Limb (tissue), 2 donors: ENCODE data around the gene ZNF708.
A peak's percentile ranks its signal among the peaks of the same experiment; 100 is the strongest.
"Not testable (repeated sequence)": the region's sequence is repeated elsewhere in the genome, so short reads cannot be mapped to it uniquely, and the experiment has no call there.

Experiments used
- DNase-seq, 2 donors: peaks; one replicate each; pipeline ENCODE4 v3.0.0-alpha.2; 2016; ENCODE audit errors: extremely low spot score in 2 of 2

Gene ZNF708

DNA sequence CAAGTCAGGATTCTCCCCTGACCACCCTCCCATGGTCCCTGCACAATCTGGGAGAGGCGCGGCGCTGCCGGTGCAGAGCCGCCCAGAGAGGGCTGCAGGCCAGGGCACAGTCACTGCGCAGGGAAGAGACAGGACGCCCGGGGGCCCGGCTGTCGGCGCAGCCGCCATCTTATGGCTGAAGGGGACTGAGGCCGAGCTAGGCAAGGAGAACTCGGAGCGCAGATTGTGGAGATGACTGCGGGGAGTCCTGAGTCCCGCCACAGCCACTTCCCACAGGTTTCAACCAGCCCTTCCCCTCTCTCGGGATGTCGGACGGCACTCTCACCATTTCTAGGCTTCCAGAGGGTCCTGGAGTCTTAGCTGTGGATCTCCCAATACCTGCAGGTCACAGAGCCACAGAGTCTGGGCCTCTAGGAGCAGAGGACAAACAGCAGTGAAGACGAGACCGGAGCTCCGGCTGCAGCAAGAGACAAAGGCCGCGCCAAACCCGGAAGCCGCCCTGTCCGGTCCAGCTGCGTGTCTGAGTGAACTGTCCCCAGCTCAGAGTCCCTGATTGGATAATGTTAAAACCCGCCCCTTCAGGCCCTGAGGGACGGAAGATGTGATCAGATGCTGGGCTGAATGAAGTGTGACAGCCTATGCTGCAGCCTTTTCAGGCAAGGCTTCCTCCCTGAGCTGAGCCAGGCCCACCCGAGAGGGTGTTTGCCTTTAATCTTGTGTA lies at the start of gene ZNF708:
Gene ZNF708, minus strand, starts transcription at position 526 of the 721 bp plus-strand sequence. Its CDS starts 198 bp downstream, at position 328.
- peak; percentile 80 to 88 for DNase-seq

DNA sequence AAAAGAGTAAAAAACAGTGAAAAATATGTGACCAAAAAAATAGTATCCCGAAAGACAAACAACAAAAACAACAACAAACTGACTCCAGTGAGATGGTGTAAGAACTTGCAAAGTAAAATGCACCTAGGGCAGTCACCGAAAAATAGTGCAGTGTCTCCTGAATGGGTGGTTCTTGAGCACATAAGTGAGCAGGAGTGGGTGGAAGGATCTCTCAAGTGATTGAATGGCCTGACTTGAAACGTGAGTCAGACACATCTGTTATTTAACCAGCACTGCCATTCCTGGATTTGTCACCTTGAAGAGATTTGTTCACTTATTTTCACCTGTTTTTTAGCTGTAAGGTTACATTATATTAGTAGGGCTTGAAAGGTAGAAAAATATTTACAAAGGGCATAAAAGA lies 33.1 kb upstream of the ZNF708 start:
- no peak for DNase-seq

- DNase-seq, result peak; percentile 92 to 94
Observed at GRCh38 chr19:21358768-21359451, 29.7 kb upstream of the ZNF708 start, which contains the start of gene ZNF738. Gene ZNF738 (plus strand): TSS chr19:21359000. CDS start chr19:21359141, 141 bp downstream.

- no peak for DNase-seq
Observed at GRCh38 chr19:21352830-21353229, 23.6 kb upstream of the ZNF708 start.

DNA sequence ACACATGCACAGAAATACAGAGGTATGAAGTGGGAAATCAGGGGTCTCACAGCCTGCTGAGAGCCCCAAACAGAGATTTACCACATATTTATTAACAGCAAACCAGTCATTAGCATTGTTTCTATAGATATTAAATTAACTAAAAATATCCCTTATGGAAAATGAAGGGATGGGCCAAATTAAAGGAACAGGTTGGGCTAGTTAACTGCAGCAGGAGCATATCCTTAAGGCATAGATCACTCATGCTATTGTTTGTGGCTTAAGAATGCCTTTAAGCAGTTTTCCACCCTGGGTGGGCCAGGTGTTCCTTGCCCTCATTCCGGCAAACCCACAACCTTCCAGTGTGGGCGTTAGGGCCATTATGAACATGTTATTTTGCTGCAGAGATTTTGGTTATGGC lies 15.6 kb upstream of the ZNF708 start:
- not testable (repeated sequence) for DNase-seq

GRCh38 chr19:21335721-21336120 lies 6.5 kb upstream of the ZNF708 start:
- DNase-seq, result no peak

DNA sequence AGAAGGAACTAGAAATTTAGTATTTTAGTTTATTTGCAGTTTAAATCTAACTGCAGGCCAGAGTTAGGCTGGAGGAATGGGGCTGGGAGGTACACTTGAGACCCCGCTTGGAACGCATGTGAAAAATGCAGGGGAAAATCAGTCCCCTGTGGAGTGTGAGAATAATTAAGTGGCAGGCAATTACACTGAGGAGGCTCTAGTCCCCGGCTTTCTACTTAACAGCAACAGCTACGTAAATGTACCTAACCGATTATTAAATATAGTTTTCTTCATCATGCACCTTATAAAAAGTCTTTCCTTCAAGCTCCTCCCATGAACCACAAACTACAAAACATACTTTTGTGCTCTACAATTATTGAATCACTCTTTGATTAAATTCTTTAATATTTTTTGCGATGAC lies 804 bp downstream of the ZNF708 start:
- DNase-seq, result peak in 1 of 2 donors; percentile 1

- no peak for DNase-seq
Observed at GRCh38 chr19:21326169-21326568, 3.0 kb downstream of the ZNF708 start.

DNA sequence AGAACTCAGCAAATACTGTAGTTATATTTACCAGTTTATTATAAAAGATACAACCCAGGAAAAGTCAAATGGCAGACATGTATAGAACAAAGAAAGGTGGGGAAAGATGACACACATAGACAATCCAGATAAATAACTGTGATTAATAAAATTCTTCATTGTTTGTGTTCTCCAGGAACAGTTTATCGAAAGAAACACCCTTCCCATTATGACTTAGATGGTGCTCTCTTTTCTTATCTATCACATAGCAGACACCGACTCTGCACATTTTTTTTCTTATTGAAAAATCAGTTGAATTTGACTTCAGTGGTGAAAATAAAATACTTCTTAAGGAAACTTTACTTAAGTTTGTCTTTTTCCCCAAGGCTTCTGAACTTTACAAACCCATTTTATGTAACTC lies 6.2 kb downstream of the ZNF708 start:
- DNase-seq, result no peak

DNA sequence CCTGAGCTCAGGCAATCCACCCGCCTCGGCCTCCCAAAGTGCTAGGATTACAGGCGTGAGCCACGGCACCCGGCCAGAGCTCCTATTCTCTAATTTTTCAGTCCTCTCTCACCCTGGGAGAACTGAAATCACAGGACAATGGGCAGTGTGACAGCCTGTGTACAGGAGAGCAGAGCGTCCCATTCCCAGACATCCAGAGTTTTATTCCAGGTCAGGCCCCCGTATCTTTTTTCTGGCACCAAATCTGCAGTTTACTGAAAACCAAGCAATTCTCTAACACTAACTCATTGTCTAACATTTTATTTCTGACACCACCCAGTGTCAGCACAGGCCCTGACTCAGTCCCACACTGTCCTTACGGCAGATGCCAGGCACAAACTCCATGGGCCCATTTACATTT lies 6.7 kb downstream of the ZNF708 start:
- no peak for DNase-seq

DNA sequence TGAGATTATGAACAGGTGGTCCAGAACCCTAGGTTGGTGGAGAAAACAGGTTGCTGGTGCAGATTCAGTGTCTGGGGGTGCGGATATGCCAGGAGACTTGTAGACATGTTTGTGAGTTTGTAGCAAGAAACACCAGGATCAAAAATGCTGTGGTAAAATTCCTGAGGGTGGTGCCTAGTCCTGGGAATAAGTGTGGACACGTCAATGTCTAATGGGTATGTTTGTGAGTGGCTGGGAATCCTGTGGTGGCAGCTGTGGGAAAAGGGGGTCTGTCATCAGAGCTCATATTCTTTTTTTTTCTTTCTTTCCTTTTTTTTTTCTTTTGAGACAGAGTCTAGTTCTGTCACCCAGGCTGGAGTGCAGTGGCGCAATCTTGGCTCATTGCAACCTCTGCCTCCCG lies 7.2 kb downstream of the ZNF708 start:
- no peak for DNase-seq

- no peak for DNase-seq
Observed at GRCh38 chr19:21321134-21321533, 8.1 kb downstream of the ZNF708 start.

DNA sequence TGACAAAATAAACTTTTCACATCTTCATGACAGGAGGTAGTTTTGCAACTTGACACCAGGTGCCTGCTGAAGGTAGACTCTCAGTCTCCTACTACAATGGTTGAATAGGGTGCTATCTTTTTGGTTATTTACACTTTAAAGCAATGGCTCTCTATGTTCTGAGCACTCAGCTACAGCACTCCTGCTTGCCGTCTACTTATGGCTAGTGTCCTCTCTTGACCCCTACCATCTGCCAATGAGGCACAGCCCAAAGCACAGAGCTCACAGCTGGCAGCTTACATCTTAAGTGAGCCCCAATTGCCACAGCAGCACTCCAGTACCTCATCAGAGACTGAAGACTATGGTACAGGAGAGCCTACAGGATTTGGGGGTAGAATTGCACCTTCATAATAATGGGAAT lies 11.4 kb downstream of the ZNF708 start:
- no peak for DNase-seq

GRCh38 chr19:21314676-21315075 lies 14.5 kb downstream of the ZNF708 start:
- DNase-seq, result no peak

DNA sequence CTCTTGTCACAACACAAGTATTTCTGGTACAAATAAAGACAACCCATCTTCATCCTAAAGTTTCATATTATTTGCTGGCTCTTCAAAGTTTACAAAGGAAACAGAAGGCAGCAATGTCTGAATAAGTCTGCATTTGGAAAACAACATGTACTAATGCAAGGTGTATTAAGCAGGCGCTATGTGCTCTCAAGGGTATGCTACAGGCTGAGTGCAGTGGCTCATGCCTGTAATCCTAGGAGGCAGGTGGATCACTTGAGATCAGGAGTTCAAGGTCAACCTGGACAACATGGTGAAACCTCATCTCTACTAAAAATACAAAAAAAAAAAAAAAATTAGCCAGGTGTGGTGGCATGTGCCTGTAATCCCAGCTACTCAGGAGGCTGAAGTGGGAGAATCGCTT lies 16.4 kb downstream of the ZNF708 start:
- not testable (repeated sequence) for DNase-seq

GRCh38 chr19:21308773-21309172 lies 20.4 kb downstream of the ZNF708 start:
- no peak for DNase-seq

- DNase-seq, result not testable (repeated sequence)
Observed at GRCh38 chr19:21306881-21307479, 22.2 kb downstream of the ZNF708 start.

DNA sequence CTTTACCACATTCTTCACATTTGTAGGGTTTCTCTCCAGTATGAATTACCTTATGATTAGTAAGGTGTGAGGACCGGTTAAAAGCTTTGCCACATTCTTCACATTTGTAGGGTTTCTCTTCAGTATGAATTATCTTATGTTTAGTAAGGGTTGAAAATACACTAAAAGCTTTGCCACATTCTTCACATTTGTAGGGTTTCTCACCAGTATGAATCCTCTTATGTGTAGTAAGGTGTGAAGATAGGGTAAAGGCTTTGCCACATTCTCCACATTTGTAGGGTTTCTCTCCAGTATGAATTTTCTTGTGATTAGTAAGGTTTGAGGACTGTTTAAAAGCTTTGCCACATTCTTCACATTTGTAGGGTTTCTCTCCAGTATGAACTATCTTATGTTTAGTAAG lies 35.4 kb downstream of the ZNF708 start:
- not testable (repeated sequence) for DNase-seq

DNA sequence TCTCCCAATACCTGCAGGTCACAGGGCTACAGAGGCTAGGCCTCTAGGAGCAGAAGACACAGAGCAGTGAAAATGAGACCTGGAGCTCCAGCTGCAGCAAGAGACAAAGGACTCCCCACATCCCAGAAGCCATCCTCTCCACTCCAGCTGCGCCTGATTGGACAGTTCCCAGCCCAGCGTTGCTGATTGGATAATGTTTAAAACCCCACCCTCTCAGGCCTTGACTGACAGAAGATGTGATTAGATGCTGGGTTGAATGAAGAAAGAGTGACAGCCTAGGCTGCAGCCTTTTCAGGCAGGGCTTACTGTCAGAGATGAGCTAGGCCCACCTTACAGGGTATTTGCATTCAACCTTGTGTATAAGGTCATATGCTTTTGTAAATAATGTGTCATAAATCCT lies 59.4 kb downstream of the ZNF708 start:
- DNase-seq, result no peak

GRCh38 chr19:21264891-21265290 lies 64.3 kb downstream of the ZNF708 start:
- DNase-seq, result no peak

DNA sequence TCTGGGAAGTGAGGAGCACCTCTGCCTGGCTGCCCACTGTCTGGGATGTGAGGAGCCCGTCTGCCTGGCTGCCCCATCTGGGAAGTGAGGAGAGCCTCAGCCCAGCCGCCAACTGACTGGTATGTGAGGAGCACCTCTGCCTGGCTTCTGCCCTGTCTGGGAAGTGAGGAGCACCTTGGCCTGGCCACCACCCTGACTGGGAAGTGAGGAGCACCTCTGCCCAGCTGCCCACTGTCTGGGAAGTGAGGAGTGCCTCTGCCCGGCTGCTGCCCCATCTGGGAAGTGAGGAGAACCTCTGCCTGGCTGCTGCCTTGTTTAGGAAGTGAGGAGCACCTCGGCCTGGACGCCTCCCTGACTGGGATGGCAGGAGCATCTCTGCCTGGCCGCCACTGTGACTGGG lies 64.8 kb downstream of the ZNF708 start:
- DNase-seq, result no peak

- not testable (repeated sequence) for DNase-seq
Observed at GRCh38 chr19:21260848-21261381, 68.3 kb downstream of the ZNF708 start.
